Fibroblast of skin of right quadriceps (primary cell): Measurements from ENCODE around the gene TMEM144.
"Not testable (repeated sequence)": the region's sequence is repeated elsewhere in the genome, so short reads cannot be mapped to it uniquely, and the experiment has no call there.

Experiments
- DNase-seq: peaks from one replicate; pipeline ENCODE4 v3.0.0-alpha.2; 2013

Gene TMEM144

GRCh38 chr4:158238575-158238974 lies 28.3 kb downstream of the TMEM144 start:
- no peak for DNase-seq

GRCh38 chr4:158239196-158239595 lies 28.9 kb downstream of the TMEM144 start:
- no peak for DNase-seq

GRCh38 chr4:158243071-158243470 lies 32.8 kb downstream of the TMEM144 start:
- DNase-seq: no peak

- DNase-seq: no peak
These were observed 40.0 kb downstream of the TMEM144 start for GRCh38 chr4:158250321-158250720.

GRCh38 chr4:158253350-158253980 lies 43.2 kb downstream of the TMEM144 start:
- peak; percentile 54 for DNase-seq

GRCh38 chr4:158254292-158254691 lies 44.0 kb downstream of the TMEM144 start:
- DNase-seq: no peak

GRCh38 chr4:158255727-158256324 lies 45.5 kb downstream of the TMEM144 start:
- DNase-seq: peak; percentile 30

GRCh38 chr4:158259955-158260575 lies 49.8 kb downstream of the TMEM144 start:
- DNase-seq: peak; percentile 40

- DNase-seq: no peak
These were observed 51.2 kb downstream of the TMEM144 start for GRCh38 chr4:158261480-158261879.

- DNase-seq: no peak
These were observed 58.3 kb downstream of the TMEM144 start for GRCh38 chr4:158268553-158268952.

- DNase-seq: no peak
These were observed 64.3 kb downstream of the TMEM144 start for GRCh38 chr4:158274636-158275035.

GRCh38 chr4:158277558-158277957 lies 67.3 kb downstream of the TMEM144 start:
- no peak for DNase-seq

- not testable (repeated sequence) for DNase-seq
These were observed 68.8 kb downstream of the TMEM144 start for GRCh38 chr4:158279052-158279451.

GRCh38 chr4:158280856-158281255 lies 70.6 kb downstream of the TMEM144 start:
- DNase-seq: no peak

- DNase-seq: peak; percentile 31
These were observed 72.0 kb downstream of the TMEM144 start for GRCh38 chr4:158282252-158282651.

GRCh38 chr4:158285429-158286216 lies 75.3 kb downstream of the TMEM144 start:
- no peak for DNase-seq

- no peak for DNase-seq
These were observed 80.6 kb downstream of the TMEM144 start for GRCh38 chr4:158290912-158291311.

GRCh38 chr4:158291334-158292055 lies 81.2 kb downstream of the TMEM144 start:
- no peak for DNase-seq

GRCh38 chr4:158292156-158292555 lies 81.9 kb downstream of the TMEM144 start:
- DNase-seq: no peak

GRCh38 chr4:158295053-158295452 lies 84.8 kb downstream of the TMEM144 start:
- no peak for DNase-seq

GRCh38 chr4:158297866-158298265 lies 87.6 kb downstream of the TMEM144 start:
- no peak for DNase-seq

- no peak for DNase-seq
These were observed 89.2 kb downstream of the TMEM144 start for GRCh38 chr4:158299459-158300007.

GRCh38 chr4:158300012-158300411 lies 89.7 kb downstream of the TMEM144 start:
- no peak for DNase-seq
